SK-N-SH (cell line): Measurements from ENCODE around the gene MGAT5. TPM values are rescaled to one million over a fixed set of nuclear protein-coding genes. Genes with fewer than 3 reads are reported as not detected.
A peak's percentile ranks its signal among the peaks of the same experiment; 100 is the strongest.

Experiments used
- CTCF ChIA-PET: fragments of 300-600, 350-600 bp; formaldehyde crosslinking; extraction: SDS; loops from one replicate; lab custom pipeline; 2021; lab: Yijun Ruan, JAX
- POLR2A ChIA-PET: fragments of 350-600 bp; sonication (Branson Sonifier 250); formaldehyde crosslinking; extraction: SDS; loops from one replicate; lab custom pipeline; 2020; ENCODE audit warnings: antibody characterized with exemption, inconsistent platforms; lab: Yijun Ruan, JAX
- DNase-seq: peaks from one replicate; pipeline ENCODE4 v3.0.0; 2012
- H2AFZ ChIP-seq: fragments of 200-600 bp; sonication (generic); 2 replicates; pipeline ENCODE4 v1.8.1; 2016; ENCODE audit warnings: antibody characterized with exemption, mild to moderate bottlenecking, low read depth
- H3F3A ChIP-seq: fragments of 200-600 bp; sonication (generic); replicated peaks from 2 replicates; pipeline ENCODE3; 2016; ENCODE audit warnings: antibody characterized with exemption, mild to moderate bottlenecking; ENCODE audit not compliant: insufficient read depth
- H3K27ac ChIP-seq, 2 experiments: fragments of 200-500 bp in 1 of 2; fragments of 200-600 bp in 1 of 2; sonication (Bioruptor generic) in 1 of 2; sonication (generic), shearing (Covaris generic) in 1 of 2; 2 replicates each; pipeline versions ENCODE4 v1.5.1 to v1.6.1; 2014 to 2016; ENCODE audit warnings: low read depth in 2 of 2, inconsistent platforms in 1 of 2, low read length in 1 of 2, mild to moderate bottlenecking in 1 of 2, mixed read lengths in 1 of 2
- H3K27me3 ChIP-seq: fragments of 200-600 bp; sonication (generic), shearing (Covaris generic); 2 replicates; pipeline ENCODE4 v1.6.1; 2016; ENCODE audit warnings: mixed run types; ENCODE audit not compliant: insufficient read depth
- H3K36me3 ChIP-seq, 2 experiments: fragments of 200-500 bp in 1 of 2; fragments of 200-600 bp in 1 of 2; sonication (Bioruptor generic) in 1 of 2; sonication (generic) in 1 of 2; replicated peaks in 1 of 2; 2 replicates each; pipeline versions ENCODE3 to v1.5.1; 2014 to 2016; ENCODE audit warnings: low read length in 1 of 2, mild to moderate bottlenecking in 1 of 2; ENCODE audit not compliant: insufficient read depth in 2 of 2, control insufficient read depth in 1 of 2
- H3K4me1 ChIP-seq, 2 experiments: fragments of 200-500 bp in 1 of 2; fragments of 200-600 bp in 1 of 2; sonication (Bioruptor generic) in 1 of 2; sonication (generic), shearing (Covaris generic) in 1 of 2; 2 replicates each; pipeline versions ENCODE4 v1.5.1 to v1.6.1; 2014 to 2016; ENCODE audit warnings: low read depth in 1 of 2, low read length in 1 of 2, mixed run types in 1 of 2; ENCODE audit not compliant: insufficient read depth in 2 of 2, control insufficient read depth in 1 of 2
- H3K4me2 ChIP-seq: fragments of 200-600 bp; sonication (generic), shearing (Covaris generic); 2 replicates; pipeline ENCODE4 v1.6.1; 2017; ENCODE audit warnings: mixed run types
- H3K4me3 ChIP-seq, 2 experiments: fragments of 200-500 bp in 1 of 2; fragments of 200-600 bp in 1 of 2; sonication (Bioruptor generic) in 1 of 2; sonication (generic), shearing (Covaris generic) in 1 of 2; 2 replicates each; pipeline versions ENCODE4 v1.5.1 to v1.8.1; 2014 to 2016; ENCODE audit warnings: low read depth in 2 of 2, inconsistent platforms in 1 of 2, low read length in 1 of 2, mild to moderate bottlenecking in 1 of 2, mixed read lengths in 1 of 2, moderate library complexity in 1 of 2
- H3K79me2 ChIP-seq: fragments of 200-600 bp; sonication (generic); 2 replicates; pipeline ENCODE4 v1.8.1; 2017; ENCODE audit warnings: mild to moderate bottlenecking; ENCODE audit not compliant: insufficient read depth
- H3K9ac ChIP-seq: fragments of 200-600 bp; sonication (generic); 2 replicates; pipeline ENCODE4 v1.6.1; 2017; ENCODE audit warnings: mixed run types
- H3K9me2 ChIP-seq: fragments of 200-600 bp; sonication (generic); 2 replicates; pipeline ENCODE4 v1.6.1; 2017; ENCODE audit warnings: mixed run types
- H3K9me3 ChIP-seq: fragments of 200-600 bp; sonication (generic); 2 replicates; pipeline ENCODE4 v1.6.1; 2017; ENCODE audit warnings: mixed run types, mild to moderate bottlenecking, moderate library complexity
- H4K20me1 ChIP-seq: fragments of 200-600 bp; sonication (generic); 2 replicates; pipeline ENCODE4 v1.6.1; 2017; ENCODE audit warnings: mild to moderate bottlenecking, mixed run types; ENCODE audit not compliant: insufficient read depth
- CHD2 ChIP-seq: fragments of 150-350 bp; IDR thresholded peaks from 2 replicates; pipeline ENCODE4 v1.6.1; 2018; ENCODE audit warnings: low read length; ENCODE audit not compliant: partially characterized antibody
- EP300 ChIP-seq, 2 experiments: IDR thresholded peaks; 2 replicates each; pipeline versions ENCODE4 v1.4.0 to v1.6.1; 2012; ENCODE audit warnings: borderline replicate concordance in 1 of 2, low read depth in 1 of 2, low read length in 1 of 2
- EZH2phosphoT487 ChIP-seq: fragments of 200-600 bp; sonication (generic); IDR thresholded peaks from 2 replicates; pipeline ENCODE4 v1.6.1; 2017; ENCODE audit warnings: low read depth, mixed run types, mild to moderate bottlenecking, antibody characterized with exemption, moderate library complexity, borderline replicate concordance
- FOXM1 ChIP-seq: IDR thresholded peaks from 2 replicates; pipeline ENCODE4 v1.4.0; 2012; ENCODE audit warnings: low read depth, mild to moderate bottlenecking
- GABPA ChIP-seq: IDR thresholded peaks from 2 replicates; pipeline ENCODE4 v1.4.0; 2012; ENCODE audit warnings: low read depth, mild to moderate bottlenecking
- JUND ChIP-seq: IDR thresholded peaks from 2 replicates; pipeline ENCODE4 v1.4.0; 2012
- MAX ChIP-seq: IDR thresholded peaks from 2 replicates; pipeline ENCODE4 v1.4.0; 2012; ENCODE audit warnings: low read depth
- MEF2A ChIP-seq: IDR thresholded peaks from 2 replicates; pipeline ENCODE4 v1.4.0; 2012; ENCODE audit warnings: low read depth, borderline replicate concordance
- MXI1 ChIP-seq: IDR thresholded peaks from 2 replicates; pipeline ENCODE4 v1.6.1; 2012; ENCODE audit warnings: mild to moderate bottlenecking, low read depth, low read length, improper control_type of control experiment
- NFIC ChIP-seq: IDR thresholded peaks from 2 replicates; pipeline ENCODE4 v1.4.0; 2012; ENCODE audit warnings: borderline replicate concordance
- POLR2AphosphoS5 ChIP-seq: IDR thresholded peaks from 2 replicates; pipeline ENCODE4 v1.6.1; 2012; ENCODE audit warnings: low read depth, low read length
- RCOR1 ChIP-seq: fragments of 150-350 bp; IDR thresholded peaks from 2 replicates; pipeline ENCODE4 v1.6.1; 2017; ENCODE audit warnings: antibody characterized with exemption, low read length
- RFX5 ChIP-seq: IDR thresholded peaks from 2 replicates; pipeline ENCODE4 v1.6.1; 2012; ENCODE audit warnings: mild to moderate bottlenecking, improper control_type of control experiment, low read length
- SIN3A ChIP-seq: IDR thresholded peaks from 2 replicates; pipeline ENCODE4 v1.6.1; 2012; ENCODE audit warnings: low read depth, mild to moderate bottlenecking, low read length, moderate library complexity, borderline replicate concordance
- TAF1 ChIP-seq: IDR thresholded peaks from 2 replicates; pipeline ENCODE4 v1.6.1; 2012; ENCODE audit warnings: low read depth, mild to moderate bottlenecking, low read length, moderate library complexity, borderline replicate concordance
- WGBS: methylation state at CpG from one replicate; pipeline ENCODE4 v1.1.6; 2017; ENCODE audit warnings: low lambda C conversion rate; 5-methylcytosine and 5-hydroxymethylcytosine counted together
- polyA plus RNA-seq, 3 experiments: library from polyadenylated mRNA; depleted of rRNA; stranded (reverse); fragments of >200 nt; gene quantifications; 2 replicates each; pipeline ENCODE4 v1.2.3, GENCODE V29; 2012
- TF ChIP-seq, protein P1 (sequence below): IDR thresholded peaks from 2 replicates; pipeline ENCODE4; 2012
- TF ChIP-seq, protein P2 (sequence below): IDR thresholded peaks from 2 replicates; pipeline ENCODE4 v1.6.1; 2012; ENCODE audit warnings: mild to moderate bottlenecking, low read depth, low read length, moderate library complexity

MGAT5 gene
- polyA plus RNA-seq, 1 of the 3 experiments (the other 2 are of a cell fraction): 18.2 TPM

GRCh38 chr2:134232868-134233727 lies 20.8 kb upstream of the MGAT5 start:
- no peaks in the 10 kb centered on the region for H3K36me3 ChIP-seq
- no peak overlapping the region for H3K9ac ChIP-seq
- TF ChIP-seq EP300 (IDR thresholded peaks at IDR 0.05; ENCODE audit: borderline replicate concordance in 1 of 2, low read depth in 1 of 2, low read length in 1 of 2) (no peak), RFX5 (no peak), MXI1 (no peak), EZH2phosphoT487 (no peak), MAX (no peak), TAF1 (no peak), SIN3A (no peak), POLR2AphosphoS5 (no peak), MEF2A (no peak), NFIC (no peak), GABPA (no peak), CHD2 (no peak), RCOR1 (no peak), FOXM1 (no peak), JUND (no peak)
- TF ChIP-seq, protein P1, sequence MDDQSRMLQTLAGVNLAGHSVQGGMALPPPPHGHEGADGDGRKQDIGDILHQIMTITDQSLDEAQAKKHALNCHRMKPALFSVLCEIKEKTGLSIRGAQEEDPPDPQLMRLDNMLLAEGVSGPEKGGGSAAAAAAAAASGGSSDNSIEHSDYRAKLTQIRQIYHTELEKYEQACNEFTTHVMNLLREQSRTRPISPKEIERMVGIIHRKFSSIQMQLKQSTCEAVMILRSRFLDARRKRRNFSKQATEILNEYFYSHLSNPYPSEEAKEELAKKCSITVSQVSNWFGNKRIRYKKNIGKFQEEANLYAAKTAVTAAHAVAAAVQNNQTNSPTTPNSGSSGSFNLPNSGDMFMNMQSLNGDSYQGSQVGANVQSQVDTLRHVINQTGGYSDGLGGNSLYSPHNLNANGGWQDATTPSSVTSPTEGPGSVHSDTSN: no peak
- TF ChIP-seq, protein P2, sequence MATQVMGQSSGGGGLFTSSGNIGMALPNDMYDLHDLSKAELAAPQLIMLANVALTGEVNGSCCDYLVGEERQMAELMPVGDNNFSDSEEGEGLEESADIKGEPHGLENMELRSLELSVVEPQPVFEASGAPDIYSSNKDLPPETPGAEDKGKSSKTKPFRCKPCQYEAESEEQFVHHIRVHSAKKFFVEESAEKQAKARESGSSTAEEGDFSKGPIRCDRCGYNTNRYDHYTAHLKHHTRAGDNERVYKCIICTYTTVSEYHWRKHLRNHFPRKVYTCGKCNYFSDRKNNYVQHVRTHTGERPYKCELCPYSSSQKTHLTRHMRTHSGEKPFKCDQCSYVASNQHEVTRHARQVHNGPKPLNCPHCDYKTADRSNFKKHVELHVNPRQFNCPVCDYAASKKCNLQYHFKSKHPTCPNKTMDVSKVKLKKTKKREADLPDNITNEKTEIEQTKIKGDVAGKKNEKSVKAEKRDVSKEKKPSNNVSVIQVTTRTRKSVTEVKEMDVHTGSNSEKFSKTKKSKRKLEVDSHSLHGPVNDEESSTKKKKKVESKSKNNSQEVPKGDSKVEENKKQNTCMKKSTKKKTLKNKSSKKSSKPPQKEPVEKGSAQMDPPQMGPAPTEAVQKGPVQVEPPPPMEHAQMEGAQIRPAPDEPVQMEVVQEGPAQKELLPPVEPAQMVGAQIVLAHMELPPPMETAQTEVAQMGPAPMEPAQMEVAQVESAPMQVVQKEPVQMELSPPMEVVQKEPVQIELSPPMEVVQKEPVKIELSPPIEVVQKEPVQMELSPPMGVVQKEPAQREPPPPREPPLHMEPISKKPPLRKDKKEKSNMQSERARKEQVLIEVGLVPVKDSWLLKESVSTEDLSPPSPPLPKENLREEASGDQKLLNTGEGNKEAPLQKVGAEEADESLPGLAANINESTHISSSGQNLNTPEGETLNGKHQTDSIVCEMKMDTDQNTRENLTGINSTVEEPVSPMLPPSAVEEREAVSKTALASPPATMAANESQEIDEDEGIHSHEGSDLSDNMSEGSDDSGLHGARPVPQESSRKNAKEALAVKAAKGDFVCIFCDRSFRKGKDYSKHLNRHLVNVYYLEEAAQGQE: no peak
- TF ChIP-seq, all 33 proteins: peak for 0
- H3K27me3 ChIP-seq: no peaks in the 10 kb centered on the region
- H3K9me2 ChIP-seq: no peaks in the 10 kb centered on the region
- ChIA-PET CTCF (interaction anchor here (3.2 kb wide), 1 partner anchor 218 kb away, joined by 10 read pairs; no protein-coding TSS in a partner anchor), POLR2A (no interaction called here)
- H3K4me1 ChIP-seq: peaks cover 18 to 24% of the 10 kb centered on the region in 2 experiments; a peak in 3 of 4 replicates
- WGBS: 78% methylated on average over 2 of the region's 2 CpGs
- no peak overlapping the region for H2AFZ ChIP-seq
- H3K4me3 ChIP-seq: no peak overlapping the region
- no peak for DNase-seq
- H4K20me1 ChIP-seq: no peaks in the 10 kb centered on the region
- no peak overlapping the region for H3K4me2 ChIP-seq
- H3K9me3 ChIP-seq: no peaks in the 10 kb centered on the region
- H3F3A ChIP-seq: no peaks in the 10 kb centered on the region
- H3K27ac ChIP-seq: peak overlapping the region; percentile 14 to 87; a peak in 3 of 4 replicates
- 0 out of 2 replicates have a peak, but pooled peaks cover 4% of the 10 kb centered on the region for H3K79me2 ChIP-seq
